Panc1 (cell line): ENCODE results near the gene FAM227B. TPM values are rescaled to one million over a fixed set of nuclear protein-coding genes. Genes with fewer than 3 reads are reported as not detected.

ENCODE experiments used
- ATAC-seq: fragments of 200-7000 bp; cut with Tn5 transposase; 2 replicates; pipeline ENCODE4 v1.9.1; 2020; ENCODE audit warnings: mild to moderate bottlenecking, moderate library complexity
- BruUV-seq: library from RNA; stranded (reverse); fragments of 400-500 nt; replicated peaks from 2 replicates; lab custom pipeline; 2021; lab: Mats Ljungman, UMichigan
- CTCF ChIA-PET: fragments of 300-600 bp; sonication (Branson Sonifier 250); formaldehyde crosslinking; loops from one replicate; lab custom pipeline; 2022; ENCODE audit warnings: antibody characterized with exemption; lab: Charles Lee
- POLR2A ChIA-PET: fragments of 300-600 bp; sonication (Branson Sonifier 250); formaldehyde crosslinking; loops from one replicate; lab custom pipeline; 2022; ENCODE audit warnings: antibody characterized with exemption; lab: Charles Lee
- DNase-seq: peaks from one replicate; pipeline ENCODE4 v3.0.0-alpha.2; 2010; ENCODE audit warnings: low read depth, low spot score
- H3K27ac ChIP-seq: 2 replicates; pipeline ENCODE4 v1.5.1; 2011; ENCODE audit warnings: mild to moderate bottlenecking, low read length, inconsistent platforms
- H3K27me3 ChIP-seq: fragments of 200-500 bp; sonication (Bioruptor generic); 2 replicates; pipeline ENCODE4 v1.6.0; 2014; ENCODE audit warnings: low read length, inconsistent platforms; ENCODE audit not compliant: control insufficient read depth, insufficient read depth
- H3K36me3 ChIP-seq: fragments of 200-500 bp; sonication (Bioruptor generic); 2 replicates; pipeline ENCODE4 v1.5.1; 2014; ENCODE audit warnings: inconsistent platforms, mild to moderate bottlenecking, low read length, moderate library complexity; ENCODE audit not compliant: control insufficient read depth, insufficient read depth
- H3K4me1 ChIP-seq: 2 replicates; pipeline ENCODE4 v1.5.1; 2011; ENCODE audit warnings: inconsistent platforms, mild to moderate bottlenecking, low read length, moderate library complexity; ENCODE audit not compliant: control insufficient read depth, insufficient read depth
- H3K4me3 ChIP-seq, 2 experiments: 2 replicates each; pipeline ENCODE4 v1.5.1; 2011 to 2012; ENCODE audit warnings: low read depth in 2 of 2, low read length in 2 of 2, mild to moderate bottlenecking in 2 of 2, inconsistent platforms in 1 of 2, moderate library complexity in 1 of 2
- H3K9me3 ChIP-seq: fragments of 200-500 bp; sonication (Bioruptor generic); 2 replicates; pipeline ENCODE4 v1.5.1; 2014; ENCODE audit warnings: low read depth, mild to moderate bottlenecking, inconsistent platforms, low read length, moderate library complexity; ENCODE audit not compliant: control insufficient read depth, insufficient read depth
- CTCF ChIP-seq: fragments of 450-650 bp; IDR thresholded peaks from 2 replicates; pipeline ENCODE4 v1.5.1; 2017; ENCODE audit warnings: mild to moderate bottlenecking
- POLR2AphosphoS5 ChIP-seq: IDR thresholded peaks from 2 replicates; pipeline ENCODE4 v1.6.1; 2012; ENCODE audit warnings: mild to moderate bottlenecking, low read depth, low read length, moderate library complexity
- REST ChIP-seq, 2 experiments: IDR thresholded peaks; 2 replicates each; pipeline ENCODE4 v1.6.1; 2011 to 2012; ENCODE audit warnings: low read depth in 2 of 2, control low read depth in 1 of 2, low read length in 1 of 2, mild to moderate bottlenecking in 1 of 2, moderate library complexity in 1 of 2; ENCODE audit not compliant: insufficient read depth in 1 of 2
- SIN3A ChIP-seq: IDR thresholded peaks from 2 replicates; pipeline ENCODE4 v1.6.1; 2012; ENCODE audit warnings: low read depth, mild to moderate bottlenecking, low read length, moderate library complexity, borderline replicate concordance; ENCODE audit not compliant: insufficient read depth
- TCF7L2 ChIP-seq: IDR thresholded peaks from 2 replicates; pipeline ENCODE4 v1.6.1; 2011; ENCODE audit warnings: mild to moderate bottlenecking, low read depth, low read length, inconsistent platforms
- in situ Hi-C: cut with HindIII; loops from 2 replicates; pipeline ENCODE4 v1.10.0; 2016; ENCODE audit warnings: low sequenced_read_pairs, low pct_unique_long_range_greater_than_20kb
- intact Hi-C: fragments of 100-400 bp; cut with micrococcal nuclease; formaldehyde crosslinking; loops from one replicate; pipeline ENCODE4 v1.10.0; 2022; ENCODE audit not compliant: unreplicated experiment
- total RNA-seq: library from RNA; stranded (reverse); gene quantifications from one replicate; pipeline ENCODE4 v1.2.1, GENCODE V29; 2021; ENCODE audit not compliant: unreplicated experiment

FAM227B gene
- total RNA-seq, 1 experiment from 2014 or later, result 1.2 TPM

GRCh38 chr15:49293941-49294340 is 326.7 kb downstream of the FAM227B start:
- intact Hi-C loops, result no loop called here
- CTCF ChIA-PET, result no interaction called here
- Histone ChIP-seq H3K27ac (no peak overlapping the region), H3K27me3 (no peaks in the 10 kb centered on the region), H3K4me3 (no peak overlapping the region), H3K9me3 (no peaks in the 10 kb centered on the region), H3K36me3 (no peaks in the 10 kb centered on the region), H3K4me1 (no peaks in the 10 kb centered on the region)
- ATAC-seq (no peak), DNase-seq (no peak)
- in situ Hi-C loops, result no loop called here
- no peak for TF ChIP-seq TCF7L2
- TF ChIP-seq POLR2AphosphoS5, result no peak
- BruUV-seq, result no TSS peak
- POLR2A ChIA-PET, result no interaction called here

GRCh38 chr15:49290191-49290590 is 330.4 kb downstream of the FAM227B start:
- no peaks in the 10 kb centered on the region for H3K4me1 ChIP-seq
- H3K27ac ChIP-seq, result no peak overlapping the region
- H3K4me3 ChIP-seq, result no peak overlapping the region
- intact Hi-C loops, result no loop called here
- H3K9me3 ChIP-seq, result no peaks in the 10 kb centered on the region
- H3K36me3 ChIP-seq, result no peaks in the 10 kb centered on the region
- ChIA-PET CTCF (no interaction called here), POLR2A (no interaction called here)
- TF ChIP-seq SIN3A (no peak), REST (IDR thresholded peaks at IDR 0.05; ENCODE audit: insufficient read depth in 1 of 2, low read depth in 2 of 2, low read length in 1 of 2) (no peak), POLR2AphosphoS5 (no peak), TCF7L2 (no peak), CTCF (no peak)
- in situ Hi-C loops, result no loop called here
- BruUV-seq, result no TSS peak
- no peaks in the 10 kb centered on the region for H3K27me3 ChIP-seq
- DNase-seq (no peak), ATAC-seq (no peak)

GRCh38 chr15:49288391-49288790 is 332.2 kb downstream of the FAM227B start:
- no peak overlapping the region for H3K4me3 ChIP-seq
- DNase-seq, result no peak
- no peaks in the 10 kb centered on the region for H3K27me3 ChIP-seq
- TF ChIP-seq CTCF (no peak), POLR2AphosphoS5 (no peak), TCF7L2 (no peak), SIN3A (no peak), REST (IDR thresholded peaks at IDR 0.05; ENCODE audit: insufficient read depth in 1 of 2, low read depth in 2 of 2, low read length in 1 of 2) (no peak)
- in situ Hi-C loops (no loop called here), intact Hi-C loops (no loop called here)
- H3K36me3 ChIP-seq, result no peaks in the 10 kb centered on the region
- no peaks in the 10 kb centered on the region for H3K9me3 ChIP-seq
- ChIA-PET POLR2A (no interaction called here), CTCF (no interaction called here)
- no peak overlapping the region for H3K27ac ChIP-seq
- no peaks in the 10 kb centered on the region for H3K4me1 ChIP-seq
- ATAC-seq, result no peak
- no TSS peak for BruUV-seq
